ENCODE results near the gene ZNF512B. TPM values are rescaled to one million over a fixed set of nuclear protein-coding genes. Genes with fewer than 3 reads are reported as not detected.
"Not testable (repeated sequence)": the region's sequence is repeated elsewhere in the genome, so short reads cannot be mapped to it uniquely, and the experiment has no call there.

The ZNF512B gene
- total and polyA plus RNA-seq, 4 donors = 8.7 to 18.9 (median 11.8) TPM

DNA sequence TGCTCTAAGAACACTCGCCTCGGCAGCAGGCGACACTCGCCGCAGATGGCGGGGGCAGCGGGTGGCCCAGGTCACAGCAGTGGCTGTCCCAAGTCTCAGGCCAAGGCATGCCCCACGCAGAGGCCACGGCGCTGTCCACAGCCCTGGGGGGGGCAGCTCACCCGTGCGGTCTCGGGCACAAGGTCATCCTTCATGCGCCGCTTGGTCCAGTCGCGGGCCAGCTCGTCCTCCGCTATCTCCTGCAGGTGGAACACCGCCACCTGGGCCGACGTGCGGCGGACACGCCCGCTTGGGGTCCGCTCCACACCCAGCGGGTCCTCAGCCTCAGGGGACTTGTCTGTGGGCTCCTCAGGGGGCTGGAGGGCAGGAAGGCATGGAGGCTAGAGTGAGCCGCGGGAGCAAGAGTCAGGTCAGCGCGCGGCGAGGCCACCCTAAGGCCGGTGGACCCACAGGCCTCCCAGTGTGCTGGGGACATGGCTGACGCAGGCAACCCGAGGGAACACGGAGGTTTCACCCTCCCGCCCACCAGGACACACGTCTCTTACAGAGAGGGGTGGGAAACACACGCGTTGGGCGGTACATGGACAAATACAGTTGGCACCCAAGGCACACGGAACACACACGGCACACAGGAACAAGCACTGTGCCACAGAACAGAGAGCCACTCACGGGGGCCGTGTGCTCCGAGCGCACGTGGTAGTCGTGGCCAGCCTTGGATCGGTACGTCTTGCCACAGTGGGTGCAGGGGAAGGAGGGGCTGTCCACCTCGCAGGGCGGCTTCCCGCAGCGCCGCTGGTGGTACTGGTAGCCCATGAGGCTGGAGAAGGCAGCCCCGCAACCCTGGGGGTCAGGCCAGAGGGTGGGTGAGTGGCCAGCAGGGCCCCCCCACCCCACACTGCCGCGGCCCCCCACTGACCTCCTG lies 7.0 kb downstream of the ZNF512B start:
- H3K4me1 ChIP-seq (ENCODE audit: control insufficient read depth in 5 of 5, insufficient read depth in 5 of 5, low read length in 5 of 5) = peaks cover 0 to 4% (median 0%) of the 10 kb centered on the region in 5 donors
- TF ChIP-seq, protein P1, sequence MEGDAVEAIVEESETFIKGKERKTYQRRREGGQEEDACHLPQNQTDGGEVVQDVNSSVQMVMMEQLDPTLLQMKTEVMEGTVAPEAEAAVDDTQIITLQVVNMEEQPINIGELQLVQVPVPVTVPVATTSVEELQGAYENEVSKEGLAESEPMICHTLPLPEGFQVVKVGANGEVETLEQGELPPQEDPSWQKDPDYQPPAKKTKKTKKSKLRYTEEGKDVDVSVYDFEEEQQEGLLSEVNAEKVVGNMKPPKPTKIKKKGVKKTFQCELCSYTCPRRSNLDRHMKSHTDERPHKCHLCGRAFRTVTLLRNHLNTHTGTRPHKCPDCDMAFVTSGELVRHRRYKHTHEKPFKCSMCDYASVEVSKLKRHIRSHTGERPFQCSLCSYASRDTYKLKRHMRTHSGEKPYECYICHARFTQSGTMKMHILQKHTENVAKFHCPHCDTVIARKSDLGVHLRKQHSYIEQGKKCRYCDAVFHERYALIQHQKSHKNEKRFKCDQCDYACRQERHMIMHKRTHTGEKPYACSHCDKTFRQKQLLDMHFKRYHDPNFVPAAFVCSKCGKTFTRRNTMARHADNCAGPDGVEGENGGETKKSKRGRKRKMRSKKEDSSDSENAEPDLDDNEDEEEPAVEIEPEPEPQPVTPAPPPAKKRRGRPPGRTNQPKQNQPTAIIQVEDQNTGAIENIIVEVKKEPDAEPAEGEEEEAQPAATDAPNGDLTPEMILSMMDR (IDR thresholded peaks at IDR 0.05; ENCODE audit: control extremely low read depth, extremely low read depth) = no peak
- 96 to 97% methylated on average over 58 to 61 of the region's 61 CpGs for WGBS, 2 donors
- H3K9ac ChIP-seq (ENCODE audit: insufficient read depth in 1 of 2, low read length in 2 of 2) = no peak overlapping the region
- no peak overlapping the region for H3K27ac ChIP-seq (ENCODE audit: low read depth in 1 of 2, low read length in 1 of 2)
- H3K4me3 ChIP-seq = no peak overlapping the region
- H3K36me3 ChIP-seq (ENCODE audit: control insufficient read depth in 4 of 4, insufficient read depth in 4 of 4, low read length in 4 of 4) = peaks cover 0 to 62% (median 39%) of the 10 kb centered on the region in 4 donors
- peaks cover 0 to 8% (median 0%) of the 10 kb centered on the region in 4 donors for H3K9me3 ChIP-seq (ENCODE audit: control insufficient read depth in 4 of 4, insufficient read depth in 3 of 4, low read length in 3 of 4)
- ATAC-seq (ENCODE audit: insufficient read depth, low FRiP score) (no peak), DNase-seq (no peak)
- no peaks in the 10 kb centered on the region for H3K27me3 ChIP-seq (ENCODE audit: control insufficient read depth in 3 of 3, insufficient read depth in 3 of 3, low read length in 2 of 3)

DNA sequence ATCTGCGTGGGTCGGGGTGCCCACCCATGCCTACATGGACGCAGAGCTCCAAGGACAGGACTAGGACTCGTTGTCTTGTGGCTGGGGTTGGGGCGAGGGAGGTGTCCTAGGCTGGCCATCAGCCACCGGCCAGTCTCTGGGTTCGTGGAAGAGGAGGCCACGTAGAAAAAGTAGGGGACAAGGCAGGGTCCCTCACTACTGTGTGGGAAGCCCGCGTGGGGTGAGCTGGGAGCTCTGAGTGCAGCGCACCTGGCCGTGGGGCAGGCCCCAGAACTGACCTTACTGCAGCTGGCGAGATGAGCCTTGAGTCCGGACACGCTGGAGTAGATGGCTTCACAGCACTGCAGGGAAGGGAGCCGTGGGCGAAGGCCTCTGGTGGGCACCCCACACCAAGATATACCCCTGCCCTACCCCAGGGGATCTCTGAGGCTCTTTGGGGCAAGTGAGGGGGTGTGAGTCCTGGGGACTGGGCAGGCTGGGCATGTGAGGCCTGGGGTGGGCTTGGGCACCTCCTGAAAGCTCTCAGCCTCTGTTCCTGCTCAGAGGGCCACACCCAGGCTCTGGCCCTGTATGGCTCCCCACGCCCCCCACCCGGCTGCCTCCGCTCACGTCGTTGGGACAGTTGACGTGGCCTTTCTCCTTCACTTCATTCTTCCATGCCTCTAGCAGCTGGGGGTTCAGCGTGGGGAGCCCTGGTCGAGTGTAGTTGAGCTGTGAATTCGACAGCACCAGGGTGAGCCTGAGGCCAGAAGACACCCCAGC lies 7.9 kb downstream of the ZNF512B start:
- 94 to 95% methylated on average over 26 of the region's 26 CpGs for WGBS, 2 donors
- Histone ChIP-seq H3K4me3 (no peak overlapping the region), H3K36me3 (ENCODE audit: control insufficient read depth in 4 of 4, insufficient read depth in 4 of 4, low read length in 4 of 4) (peaks cover 0 to 56% (median 32%) of the 10 kb centered on the region in 4 donors), H3K9ac (ENCODE audit: insufficient read depth in 1 of 2, low read length in 2 of 2) (no peak overlapping the region), H3K27me3 (ENCODE audit: control insufficient read depth in 3 of 3, insufficient read depth in 3 of 3, low read length in 2 of 3) (no peaks in the 10 kb centered on the region), H3K9me3 (ENCODE audit: control insufficient read depth in 4 of 4, insufficient read depth in 3 of 4, low read length in 3 of 4) (peaks cover 0 to 8% (median 0%) of the 10 kb centered on the region in 4 donors), H3K4me1 (ENCODE audit: control insufficient read depth in 5 of 5, insufficient read depth in 5 of 5, low read length in 5 of 5) (peaks cover 0 to 12% (median 5%) of the 10 kb centered on the region in 5 donors), H3K27ac (ENCODE audit: low read depth in 1 of 2, low read length in 1 of 2) (no peak overlapping the region)
- TF ChIP-seq, protein P1 (IDR thresholded peaks at IDR 0.05; ENCODE audit: control extremely low read depth, extremely low read depth) = no peak
- DNase-seq = no peak
- ATAC-seq (ENCODE audit: insufficient read depth, low FRiP score) = no peak

DNA sequence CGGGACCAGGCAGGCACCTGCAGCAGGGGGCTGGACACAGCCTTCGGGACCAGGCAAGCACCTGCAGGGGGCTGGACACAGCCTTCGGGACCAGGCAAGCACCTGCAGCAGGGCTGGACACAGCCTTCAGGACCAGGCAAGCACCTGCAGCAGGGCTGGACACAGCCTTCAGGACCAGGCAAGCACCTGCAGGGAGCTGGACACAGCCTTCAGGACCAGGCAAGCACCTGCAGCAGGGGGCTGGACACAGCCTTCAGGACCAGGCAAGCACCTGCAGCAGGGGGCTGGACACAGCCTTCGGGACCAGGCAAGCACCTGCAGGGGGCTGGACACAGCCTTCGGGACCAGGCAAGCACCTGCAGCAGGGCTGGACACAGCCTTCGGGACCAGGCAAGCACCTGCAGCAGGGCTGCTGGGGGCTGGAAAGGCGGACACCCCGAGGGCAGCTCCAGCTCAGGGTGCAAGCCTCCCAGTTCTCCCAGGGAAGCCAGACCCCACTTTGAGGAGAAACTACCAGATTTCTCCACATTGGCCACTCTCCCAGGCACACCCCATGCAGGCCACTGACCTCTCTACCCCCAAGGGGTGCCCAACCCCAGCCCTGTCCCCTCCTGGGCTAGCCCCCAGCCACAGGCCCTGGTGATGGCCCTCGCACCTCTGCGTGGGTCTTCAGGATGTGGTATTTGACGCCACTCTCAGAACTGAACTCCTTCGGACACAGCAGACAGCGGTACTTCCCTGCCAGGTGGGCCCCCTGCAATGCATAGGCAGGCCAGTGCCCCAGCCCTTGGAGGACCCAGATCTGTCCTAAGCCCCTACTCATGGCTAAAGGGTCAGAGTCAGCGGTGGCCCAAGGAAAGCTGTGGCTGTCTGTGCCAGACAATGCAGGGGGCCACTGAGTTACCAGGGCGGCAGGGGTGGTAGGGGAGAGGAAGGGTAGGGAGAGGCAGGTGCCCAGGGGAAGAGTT lies 8.8 kb downstream of the ZNF512B start:
- ATAC-seq (ENCODE audit: insufficient read depth, low FRiP score); DNase-seq; H3K4me3 ChIP-seq; H3K9me3 ChIP-seq (ENCODE audit: control insufficient read depth in 4 of 4, insufficient read depth in 3 of 4, low read length in 3 of 4); H3K9ac ChIP-seq (ENCODE audit: insufficient read depth in 1 of 2, low read length in 2 of 2); H3K27me3 ChIP-seq (ENCODE audit: control insufficient read depth in 3 of 3, insufficient read depth in 3 of 3, low read length in 2 of 3); H3K27ac ChIP-seq (ENCODE audit: low read depth in 1 of 2, low read length in 1 of 2): not testable (repeated sequence)
- Histone ChIP-seq H3K4me1 (ENCODE audit: control insufficient read depth in 5 of 5, insufficient read depth in 5 of 5, low read length in 5 of 5) (peaks cover 0 to 12% (median 6%) of the 10 kb centered on the region in 5 donors), H3K36me3 (ENCODE audit: control insufficient read depth in 4 of 4, insufficient read depth in 4 of 4, low read length in 4 of 4) (peaks cover 0 to 48% (median 24%) of the 10 kb centered on the region in 4 donors)
- WGBS, 2 donors = 88 to 94% methylated on average over 14 to 15 of the region's 15 CpGs
